Endothelial cell of umbilical vein (primary cell): ENCODE data around the gene DOCK8. TPM values are rescaled to one million over a fixed set of nuclear protein-coding genes. Genes with fewer than 3 reads are reported as not detected.

ENCODE experiments used
- BruUV-seq: library from RNA; stranded (reverse); fragments of 400-500 nt; replicated peaks from 2 replicates; lab custom pipeline; 2021; lab: Mats Ljungman, UMichigan
- CTCF ChIA-PET: fragments of 300-600, 350-600 bp; sonication (Branson Sonifier 250); formaldehyde crosslinking; loops from one replicate; lab custom pipeline; 2021; ENCODE audit warnings: antibody characterized with exemption, inconsistent platforms; lab: Charles Lee
- POLR2A ChIA-PET: fragments of 300-600, 350-600 bp; sonication (Branson Sonifier 250); formaldehyde crosslinking; loops from one replicate; lab custom pipeline; 2021; ENCODE audit warnings: antibody characterized with exemption, inconsistent platforms; lab: Charles Lee
- DNase-seq: peaks from one replicate; pipeline ENCODE4 v3.0.0-alpha.2; 2011; ENCODE audit warnings: low read depth, low spot score
- FAIRE-seq: peaks from 2 replicates; lab custom pipeline; 2011; peaks lifted over from hg19 to GRCh38; lab: Jason Lieb, UNC
- H2AFZ ChIP-seq: 2 replicates; pipeline ENCODE4 v1.6.0; 2012; ENCODE audit warnings: low read depth, low read length, control low read depth, inconsistent platforms
- H3K27ac ChIP-seq: 2 replicates; pipeline ENCODE4 v1.5.1; 2011; ENCODE audit warnings: low read depth, mild to moderate bottlenecking, control low read depth, low read length, moderate library complexity; ENCODE audit not compliant: insufficient read depth
- H3K27me3 ChIP-seq, 2 experiments: 2 replicates each; pipeline versions ENCODE4 v1.6.0 to v1.6.1; 2011; ENCODE audit warnings: low read length in 2 of 2, mixed read lengths in 1 of 2; ENCODE audit not compliant: control insufficient read depth in 2 of 2, insufficient read depth in 2 of 2
- H3K36me3 ChIP-seq, 2 experiments: 2 replicates in 1 of 2; 3 replicates in 1 of 2; pipeline ENCODE4 v1.5.1; 2011; ENCODE audit warnings: low read length in 2 of 2, mild to moderate bottlenecking in 1 of 2, moderate library complexity in 1 of 2; ENCODE audit not compliant: control insufficient read depth in 2 of 2, insufficient read depth in 2 of 2; ENCODE audit errors: extremely low read depth in 1 of 2
- H3K4me1 ChIP-seq: 3 replicates; pipeline ENCODE4 v1.5.1; 2011; ENCODE audit warnings: mild to moderate bottlenecking, low read length; ENCODE audit not compliant: control insufficient read depth, insufficient read depth; ENCODE audit errors: extremely low read depth
- H3K4me2 ChIP-seq: 2 replicates; pipeline ENCODE4 v1.6.1; 2011; ENCODE audit warnings: low read length, control low read depth, mixed read lengths; ENCODE audit not compliant: insufficient read depth
- H3K4me3 ChIP-seq, 3 experiments: fragments of 200-600 bp in 1 of 3; sonication (generic), shearing (Covaris generic) in 1 of 3; replicated peaks in 1 of 3; 2 replicates each; pipeline ENCODE4 v1.5.1; 2011 to 2016; ENCODE audit warnings: control low read depth in 3 of 3, low read length in 3 of 3, mild to moderate bottlenecking in 2 of 3, inconsistent platforms in 1 of 3, low read depth in 1 of 3, moderate library complexity in 1 of 3; ENCODE audit not compliant: insufficient read depth in 1 of 3
- H3K79me2 ChIP-seq: 2 replicates; pipeline ENCODE4 v1.6.0; 2012; ENCODE audit warnings: low read length, inconsistent platforms; ENCODE audit not compliant: control insufficient read depth, insufficient read depth
- H3K9ac ChIP-seq: replicated peaks from 2 replicates; pipeline ENCODE3; 2011; ENCODE audit warnings: low read length, control low read depth; ENCODE audit not compliant: insufficient read depth; ENCODE audit errors: extremely low read depth
- H3K9me1 ChIP-seq: replicated peaks from 3 replicates; pipeline ENCODE4 v1.6.0; 2011; ENCODE audit warnings: mild to moderate bottlenecking, low read length; ENCODE audit not compliant: control insufficient read depth, insufficient read depth; ENCODE audit errors: extremely low read depth
- H3K9me3 ChIP-seq: replicated peaks from 2 replicates; pipeline ENCODE4 v1.5.1; 2012; ENCODE audit warnings: low read length, inconsistent platforms; ENCODE audit not compliant: control insufficient read depth, insufficient read depth
- H4K20me1 ChIP-seq: replicated peaks from 2 replicates; pipeline ENCODE3; 2011; ENCODE audit warnings: mild to moderate bottlenecking, low read length; ENCODE audit not compliant: control insufficient read depth, insufficient read depth; ENCODE audit errors: extremely low read depth
- GATA2 ChIP-seq: IDR thresholded peaks from 2 replicates; pipeline ENCODE4 v1.7.0; 2011; ENCODE audit warnings: low read depth, mild to moderate bottlenecking, moderate library complexity, mixed read lengths, low read length; ENCODE audit not compliant: insufficient read length, insufficient read depth
- POLR2AphosphoS5 ChIP-seq: IDR thresholded peaks from 2 replicates; pipeline ENCODE4 v1.6.1; 2012; ENCODE audit warnings: low read depth, mild to moderate bottlenecking, control low read depth, low read length, moderate library complexity; ENCODE audit not compliant: insufficient read depth
- dilution Hi-C: fragments of 300-500 bp; cut with MboI; formaldehyde crosslinking; loops from one replicate; pipeline ENCODE4 v1.15.0; 2019; ENCODE audit warnings: low sequenced_read_pairs; ENCODE audit not compliant: extremely low pct_ligation_motif_present
- intact Hi-C: fragments of 100-400 bp; cut with micrococcal nuclease; formaldehyde crosslinking; loops from one replicate; pipeline ENCODE4 v1.10.0; 2022
- polyA plus RNA-seq, 4 experiments: library from polyadenylated mRNA; depleted of rRNA in 3 of 4; stranded (reverse) in 3 of 4; unstranded in 1 of 4; fragments of >200 nt; gene quantifications; 2 replicates each; pipeline versions ENCODE4 v1.2.1 to v1.2.3, GENCODE V29; 2011 to 2012; ENCODE audit warnings: missing spikeins in 1 of 4
- total RNA-seq: library from RNA; stranded (reverse); gene quantifications from 2 replicates; pipeline ENCODE4 v1.2.3, GENCODE V29; 2021
- TF ChIP-seq, protein P1 (sequence below), 2 donors: IDR thresholded peaks; 1 replicate in 1 of 2; 2 replicates in 1 of 2; pipeline ENCODE4 v1.5.1; 2011; ENCODE audit warnings: low read length in 2 of 2, mild to moderate bottlenecking in 2 of 2, moderate library complexity in 2 of 2, control low read depth in 1 of 2, inconsistent platforms in 1 of 2, low read depth in 1 of 2; ENCODE audit not compliant: insufficient read depth in 1 of 2; ENCODE audit errors: extremely low read depth in 1 of 2

The DOCK8 gene
- total and polyA plus RNA-seq, 2 donors (not counting 3 experiments of a cell fraction or from before 2014, with no cell fraction given), result 0.54 to 1.3 TPM

DNA sequence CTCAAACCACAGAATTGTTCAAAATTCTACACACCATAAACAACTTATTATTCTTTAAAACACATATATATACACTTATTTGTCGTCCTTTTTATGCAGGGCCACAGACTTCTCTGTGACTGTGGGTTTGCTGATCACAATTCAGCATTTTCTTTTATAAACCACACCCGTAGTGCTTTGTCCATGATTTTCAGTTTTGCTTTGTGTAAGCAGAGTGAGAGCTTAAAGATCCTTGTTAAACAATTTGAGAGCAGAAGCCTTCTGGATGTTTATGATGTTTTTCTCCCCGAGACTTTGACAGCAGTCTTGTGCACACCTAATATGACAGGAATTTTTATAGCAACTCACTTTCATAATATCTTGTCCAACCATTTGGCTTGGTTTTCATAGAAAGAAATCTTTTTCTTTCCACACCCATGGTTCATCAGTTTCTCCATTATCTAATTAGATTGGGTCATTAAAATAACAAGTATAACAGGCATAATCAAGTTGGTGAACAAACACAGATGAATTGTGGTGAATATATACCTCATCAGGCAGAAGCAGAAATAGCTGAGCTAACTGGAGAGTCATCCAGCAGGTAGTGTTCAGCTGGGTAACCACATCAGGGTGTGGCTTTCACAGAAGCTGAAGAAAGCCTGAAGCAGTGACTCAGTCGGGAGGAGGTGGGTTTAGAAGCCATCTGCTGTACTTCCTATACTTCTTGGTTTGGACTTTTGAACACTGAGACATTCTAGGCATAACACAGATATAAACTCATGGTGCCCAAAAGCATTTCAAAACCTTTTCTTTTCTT, 232.8 kb downstream of the DOCK8 start:
- TF ChIP-seq POLR2AphosphoS5, result no peak
- dilution Hi-C loops (no loop called here), intact Hi-C loops (no loop called here)
- DNase-seq, result no peak
- H3K27me3 ChIP-seq, result no peaks in the 10 kb centered on the region
- H3K9ac ChIP-seq, result no peak overlapping the region
- FAIRE-seq, result no peak
- no peak overlapping the region for H3K4me3 ChIP-seq
- ChIA-PET POLR2A (no interaction called here), CTCF (interaction anchor here (1.5 kb wide), 1 partner anchor 9 kb away, joined by 3 read pairs; no protein-coding TSS in a partner anchor)
- no peaks in the 10 kb centered on the region for H3K4me1 ChIP-seq
- no peaks in the 10 kb centered on the region for H4K20me1 ChIP-seq
- H3K27ac ChIP-seq, result no peak overlapping the region
- BruUV-seq, result no TSS peak
- no peak overlapping the region for H3K4me2 ChIP-seq
- H3K36me3 ChIP-seq, result no peaks in the 10 kb centered on the region
- H3K9me3 ChIP-seq, result no peaks in the 10 kb centered on the region
- H3K79me2 ChIP-seq, result no peaks in the 10 kb centered on the region
- no peaks in the 10 kb centered on the region for H3K9me1 ChIP-seq
- no peak overlapping the region for H2AFZ ChIP-seq

DNA sequence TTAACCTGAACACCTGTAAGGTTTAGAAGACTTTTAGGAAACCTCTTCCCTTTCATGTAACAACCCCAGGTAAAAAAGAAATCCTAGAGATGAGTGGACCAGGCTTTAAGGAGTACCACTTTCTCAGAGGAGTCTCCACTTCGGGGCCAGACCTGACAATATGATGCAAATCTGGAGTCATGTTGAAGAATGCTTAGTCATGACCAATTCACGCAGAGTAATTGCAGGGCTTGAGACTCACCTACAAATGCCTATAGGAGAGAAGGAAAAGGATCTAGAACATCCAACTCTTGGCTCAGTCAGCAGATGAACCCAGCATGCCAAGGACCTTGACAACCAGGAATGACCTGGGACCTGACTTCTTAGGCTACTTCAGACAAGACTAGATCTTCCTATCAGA, 235.4 kb downstream of the DOCK8 start:
- DNase-seq (no peak), FAIRE-seq (no peak)
- no peaks in the 10 kb centered on the region for H3K36me3 ChIP-seq
- no peak overlapping the region for H3K4me2 ChIP-seq
- no peaks in the 10 kb centered on the region for H3K9me1 ChIP-seq
- dilution Hi-C loops (no loop called here), intact Hi-C loops (no loop called here)
- no peak overlapping the region for H3K9ac ChIP-seq
- no peaks in the 10 kb centered on the region for H4K20me1 ChIP-seq
- no peaks in the 10 kb centered on the region for H3K9me3 ChIP-seq
- H3K27me3 ChIP-seq, result no peaks in the 10 kb centered on the region
- no TSS peak for BruUV-seq
- no peak overlapping the region for H2AFZ ChIP-seq
- H3K79me2 ChIP-seq, result no peaks in the 10 kb centered on the region
- CTCF ChIA-PET, result no interaction called here
- TF ChIP-seq, protein P1, sequence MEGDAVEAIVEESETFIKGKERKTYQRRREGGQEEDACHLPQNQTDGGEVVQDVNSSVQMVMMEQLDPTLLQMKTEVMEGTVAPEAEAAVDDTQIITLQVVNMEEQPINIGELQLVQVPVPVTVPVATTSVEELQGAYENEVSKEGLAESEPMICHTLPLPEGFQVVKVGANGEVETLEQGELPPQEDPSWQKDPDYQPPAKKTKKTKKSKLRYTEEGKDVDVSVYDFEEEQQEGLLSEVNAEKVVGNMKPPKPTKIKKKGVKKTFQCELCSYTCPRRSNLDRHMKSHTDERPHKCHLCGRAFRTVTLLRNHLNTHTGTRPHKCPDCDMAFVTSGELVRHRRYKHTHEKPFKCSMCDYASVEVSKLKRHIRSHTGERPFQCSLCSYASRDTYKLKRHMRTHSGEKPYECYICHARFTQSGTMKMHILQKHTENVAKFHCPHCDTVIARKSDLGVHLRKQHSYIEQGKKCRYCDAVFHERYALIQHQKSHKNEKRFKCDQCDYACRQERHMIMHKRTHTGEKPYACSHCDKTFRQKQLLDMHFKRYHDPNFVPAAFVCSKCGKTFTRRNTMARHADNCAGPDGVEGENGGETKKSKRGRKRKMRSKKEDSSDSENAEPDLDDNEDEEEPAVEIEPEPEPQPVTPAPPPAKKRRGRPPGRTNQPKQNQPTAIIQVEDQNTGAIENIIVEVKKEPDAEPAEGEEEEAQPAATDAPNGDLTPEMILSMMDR (IDR thresholded peaks at IDR 0.05; ENCODE audit: extremely low read depth in 1 of 2, insufficient read depth in 1 of 2, low read depth in 1 of 2, low read length in 2 of 2), result no peak
- TF ChIP-seq GATA2, result no peak
- no peaks in the 10 kb centered on the region for H3K4me1 ChIP-seq
- no peak overlapping the region for H3K4me3 ChIP-seq
- H3K27ac ChIP-seq, result no peak overlapping the region
- POLR2A ChIA-PET, result no interaction called here
